SK-N-MC (cell line): ENCODE results near the gene KLHL6.

Experiments used
- EZH2 ChIP-seq: fragments of 200-600 bp; sonication (generic); IDR thresholded peaks from one replicate; pipeline ENCODE4 v1.6.1; 2017; ENCODE audit warnings: antibody characterized with exemption
- POLR2AphosphoS5 ChIP-seq: IDR thresholded peaks from 2 replicates; pipeline ENCODE4 v1.6.1; 2012; ENCODE audit warnings: mild to moderate bottlenecking, low read depth, low read length, borderline replicate concordance

GRCh38 chr3:183538486-183538885, 17.0 kb downstream of the KLHL6 start:
- TF ChIP-seq POLR2AphosphoS5 (no peak), EZH2 (no peak)
